ENCODE results near the gene PWWP3B. TPM values are rescaled to one million over a fixed set of nuclear protein-coding genes. Genes with fewer than 3 reads are reported as not detected.

Gene PWWP3B
- 4.5 and 5.2 TPM in 2 replicates for total RNA-seq

DNA sequence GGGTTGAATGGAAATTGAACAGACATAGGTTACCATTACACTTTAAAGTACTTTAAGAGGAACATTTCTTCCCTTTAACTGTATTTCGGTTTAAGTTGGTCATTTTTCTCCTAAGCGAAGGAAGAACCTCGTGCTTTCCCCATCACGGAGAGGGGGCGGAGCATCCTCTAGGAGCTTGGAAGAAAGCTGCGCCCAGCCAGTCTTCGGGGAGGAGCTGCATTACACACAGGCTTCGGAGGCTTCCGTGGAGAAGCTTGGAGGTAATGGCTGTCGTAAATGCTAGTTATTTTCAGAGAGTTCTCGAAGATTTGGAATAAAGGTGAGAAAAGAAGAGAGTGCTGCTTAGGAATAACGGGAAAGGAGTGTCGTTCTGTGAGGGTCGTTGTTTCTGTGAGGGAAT is at the start of gene PWWP3B:
Gene PWWP3B (plus strand): TSS at position 199 of the 400 bp plus-strand sequence. CDS start 37,128 bp downstream, outside the sequence.
- TF ChIP-seq, protein P1, sequence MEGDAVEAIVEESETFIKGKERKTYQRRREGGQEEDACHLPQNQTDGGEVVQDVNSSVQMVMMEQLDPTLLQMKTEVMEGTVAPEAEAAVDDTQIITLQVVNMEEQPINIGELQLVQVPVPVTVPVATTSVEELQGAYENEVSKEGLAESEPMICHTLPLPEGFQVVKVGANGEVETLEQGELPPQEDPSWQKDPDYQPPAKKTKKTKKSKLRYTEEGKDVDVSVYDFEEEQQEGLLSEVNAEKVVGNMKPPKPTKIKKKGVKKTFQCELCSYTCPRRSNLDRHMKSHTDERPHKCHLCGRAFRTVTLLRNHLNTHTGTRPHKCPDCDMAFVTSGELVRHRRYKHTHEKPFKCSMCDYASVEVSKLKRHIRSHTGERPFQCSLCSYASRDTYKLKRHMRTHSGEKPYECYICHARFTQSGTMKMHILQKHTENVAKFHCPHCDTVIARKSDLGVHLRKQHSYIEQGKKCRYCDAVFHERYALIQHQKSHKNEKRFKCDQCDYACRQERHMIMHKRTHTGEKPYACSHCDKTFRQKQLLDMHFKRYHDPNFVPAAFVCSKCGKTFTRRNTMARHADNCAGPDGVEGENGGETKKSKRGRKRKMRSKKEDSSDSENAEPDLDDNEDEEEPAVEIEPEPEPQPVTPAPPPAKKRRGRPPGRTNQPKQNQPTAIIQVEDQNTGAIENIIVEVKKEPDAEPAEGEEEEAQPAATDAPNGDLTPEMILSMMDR (IDR thresholded peaks at IDR 0.05; ENCODE audit: insufficient read depth, low read depth, low read length) = no peak
- H3K4me3 ChIP-seq (ENCODE audit: low read depth, low read length) = peak within 1 kb of the TSS; percentile 40
- peak; percentile 49 for DNase-seq (ENCODE audit: low read depth)

DNA sequence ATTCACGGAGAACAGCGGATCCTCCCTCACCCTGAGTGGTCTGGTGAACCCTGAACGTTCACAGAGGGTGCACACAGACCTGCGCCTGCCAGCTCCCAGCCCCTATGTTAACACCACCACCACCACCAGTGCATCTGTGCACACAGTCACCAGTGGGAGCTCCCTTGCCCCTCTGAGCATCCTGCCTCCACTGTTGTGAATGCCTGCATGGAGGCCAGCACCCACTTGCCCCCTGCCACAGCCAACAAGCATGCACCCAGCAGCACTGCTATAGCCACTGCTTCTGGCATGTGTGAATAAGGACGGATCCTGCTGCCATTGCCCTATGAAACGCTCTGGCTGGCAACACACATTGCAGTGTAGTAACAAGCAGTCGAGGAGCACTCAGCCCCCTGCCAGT is 29.1 kb upstream of the PWWP3B start:
- DNase-seq (ENCODE audit: low read depth) = no peak

DNA sequence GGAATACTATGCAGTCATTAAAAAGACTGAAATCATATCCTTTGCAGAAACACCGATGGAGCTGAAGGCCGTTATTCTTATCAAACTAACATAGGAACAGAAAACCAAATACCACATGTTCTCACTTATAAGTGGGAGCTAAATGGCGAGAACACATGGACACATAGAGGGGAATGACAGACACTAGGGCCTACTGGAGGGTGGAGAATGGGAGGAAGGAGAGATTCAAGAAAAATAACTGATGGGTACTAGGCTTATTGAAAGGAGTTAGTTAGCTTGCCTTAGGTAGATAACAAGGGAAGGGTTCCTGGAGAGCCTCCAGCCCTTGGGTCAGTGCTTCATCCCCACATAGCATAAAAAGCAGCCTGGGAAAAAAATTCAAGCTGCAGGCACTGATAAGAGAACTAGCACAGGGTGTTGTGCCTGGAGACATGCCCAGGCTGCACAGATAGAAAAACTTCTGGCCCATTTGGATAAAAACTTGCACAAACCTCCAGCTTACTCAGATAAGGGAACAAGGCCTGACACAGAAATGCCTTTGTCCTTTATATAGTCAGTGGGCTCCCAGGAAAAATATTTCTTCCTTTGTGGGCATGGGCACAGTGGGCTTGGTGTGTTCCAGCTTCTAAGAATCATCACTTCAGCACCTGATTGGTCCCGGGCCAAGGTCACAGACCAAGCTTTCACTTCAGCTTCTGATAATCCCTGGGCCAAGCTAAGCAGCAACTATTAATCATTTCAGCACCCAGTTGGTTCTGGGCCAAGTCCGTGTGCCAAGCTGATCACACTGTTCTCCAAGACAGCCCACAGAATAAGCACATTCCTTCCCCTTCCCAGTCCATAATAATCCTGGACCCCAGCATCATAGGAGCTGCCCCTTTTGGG is 23.1 kb upstream of the PWWP3B start:
- H3K4me3 ChIP-seq (ENCODE audit: low read depth, low read length) = no peak overlapping the region
- TF ChIP-seq, protein P1 (IDR thresholded peaks at IDR 0.05; ENCODE audit: insufficient read depth, low read depth, low read length) = no peak
- DNase-seq (ENCODE audit: low read depth) = no peak

More for the DNA sequence above, 29.1 kb upstream of the PWWP3B start:
- H3K4me3 ChIP-seq (ENCODE audit: low read depth, low read length) = no peak overlapping the region
- TF ChIP-seq, protein P1 (IDR thresholded peaks at IDR 0.05; ENCODE audit: insufficient read depth, low read depth, low read length) = no peak

DNA sequence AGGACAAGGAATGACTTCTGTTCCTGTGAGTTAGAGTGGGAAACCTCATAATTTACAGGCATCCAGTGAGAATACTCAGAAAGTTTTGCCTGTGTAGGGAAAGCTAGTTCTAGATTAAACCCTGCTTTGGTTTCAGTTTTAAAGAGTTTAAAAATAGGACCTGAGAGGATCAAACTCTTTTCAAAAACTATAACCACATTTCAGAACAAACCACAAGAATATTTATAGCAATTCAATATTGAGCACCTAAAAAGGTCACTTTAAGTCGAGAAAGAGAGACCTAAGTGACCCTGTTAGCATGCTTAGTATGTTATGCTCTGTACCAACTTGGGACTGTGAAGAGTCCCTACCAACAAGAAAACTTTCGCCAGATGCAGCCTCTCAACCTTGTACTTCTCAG is 17.4 kb upstream of the PWWP3B start:
- H3K4me3 ChIP-seq (ENCODE audit: low read depth, low read length) = no peak overlapping the region
- TF ChIP-seq, protein P1 (IDR thresholded peaks at IDR 0.05; ENCODE audit: insufficient read depth, low read depth, low read length) = no peak
- no peak for DNase-seq (ENCODE audit: low read depth)

DNA sequence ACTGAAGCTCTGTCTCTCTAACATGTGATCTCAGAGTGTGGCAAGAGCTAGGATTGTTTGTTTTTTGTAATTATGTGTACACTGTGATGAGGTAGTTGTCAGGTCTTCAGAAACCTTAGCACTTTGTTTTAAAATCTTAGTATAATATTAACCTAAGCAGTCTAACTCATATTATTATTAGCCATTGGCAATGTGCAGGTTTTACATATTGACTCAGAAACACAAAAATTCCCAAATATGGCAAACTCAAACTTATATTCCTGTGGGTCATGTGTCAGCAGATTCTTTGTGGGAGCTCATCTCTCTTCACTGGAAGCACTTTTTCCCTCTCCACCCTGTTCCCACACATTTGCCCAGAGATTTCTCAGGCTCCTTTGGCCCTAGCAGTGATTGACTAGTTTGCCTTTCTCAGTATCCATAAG is 8.2 kb upstream of the PWWP3B start:
- H3K4me3 ChIP-seq (ENCODE audit: low read depth, low read length) = no peak overlapping the region
- DNase-seq (ENCODE audit: low read depth) = no peak
- TF ChIP-seq, protein P1 (IDR thresholded peaks at IDR 0.05; ENCODE audit: insufficient read depth, low read depth, low read length) = no peak

DNA sequence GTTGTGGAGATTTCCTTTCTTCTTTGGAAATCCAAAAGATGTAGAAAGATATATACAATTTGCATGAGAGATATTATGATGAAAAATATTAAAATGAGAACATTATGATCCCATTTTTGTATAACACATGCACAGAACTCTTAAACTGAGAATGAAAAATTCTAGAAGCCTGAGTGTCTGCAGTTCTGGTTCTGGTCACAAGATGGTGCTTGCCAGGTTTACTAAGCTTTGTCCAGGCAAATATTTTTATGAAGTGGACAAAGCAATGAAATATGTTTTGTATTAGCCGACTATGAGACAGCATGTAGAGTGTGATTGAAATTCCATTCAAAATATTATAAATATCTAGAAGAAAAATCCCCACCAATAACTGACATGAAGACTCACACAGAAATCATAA is 2.2 kb downstream of the PWWP3B start:
- peak; percentile 25 for DNase-seq (ENCODE audit: low read depth)
- TF ChIP-seq, protein P1 (IDR thresholded peaks at IDR 0.05; ENCODE audit: insufficient read depth, low read depth, low read length) = peak; percentile 49
- H3K4me3 ChIP-seq (ENCODE audit: low read depth, low read length) = no peak overlapping the region
